Liver (tissue), 9 donors: ENCODE results near the gene UBE2Q2. TPM values are rescaled to one million over a fixed set of nuclear protein-coding genes. Genes with fewer than 3 reads are reported as not detected.

ENCODE experiments used
- DNase-seq: peaks from one replicate; pipeline ENCODE4 v3.0.0-alpha.2; 2017; ENCODE audit warnings: low spot score
- H3K27ac ChIP-seq, 2 donors: one replicate each; pipeline ENCODE4 v1.7.0; 2013; ENCODE audit warnings: inconsistent platforms in 2 of 2, low read length in 2 of 2, control low read depth in 1 of 2, low read depth in 1 of 2, mild to moderate bottlenecking in 1 of 2
- H3K27me3 ChIP-seq, 4 donors: one replicate each; pipeline versions ENCODE4 v1.6.1 to v1.7.0; 2013; ENCODE audit warnings: low read length in 3 of 4, inconsistent platforms in 1 of 4, mild to moderate bottlenecking in 1 of 4, moderate library complexity in 1 of 4; ENCODE audit not compliant: control insufficient read depth in 4 of 4, insufficient read depth in 4 of 4
- H3K36me3 ChIP-seq, 4 donors: one replicate each; pipeline versions ENCODE4 v1.6.1 to v1.7.0; 2013; ENCODE audit warnings: low read length in 3 of 4, mild to moderate bottlenecking in 3 of 4, low read depth in 1 of 4, moderate library complexity in 1 of 4; ENCODE audit not compliant: control insufficient read depth in 4 of 4, insufficient read depth in 3 of 4
- H3K4me1 ChIP-seq, 4 donors: one replicate each; pipeline versions ENCODE4 v1.6.1 to v1.7.0; 2013; ENCODE audit warnings: low read length in 3 of 4, mild to moderate bottlenecking in 3 of 4, moderate library complexity in 1 of 4; ENCODE audit not compliant: control insufficient read depth in 4 of 4, insufficient read depth in 4 of 4
- H3K4me3 ChIP-seq, 3 donors: one replicate each; pipeline versions ENCODE4 v1.6.1 to v1.7.0; 2013; ENCODE audit warnings: low read length in 3 of 3, control low read depth in 1 of 3, low read depth in 1 of 3, mild to moderate bottlenecking in 1 of 3
- H3K9ac ChIP-seq, 2 donors: one replicate each; pipeline ENCODE4 v1.7.0; 2013; ENCODE audit warnings: low read length in 2 of 2, mild to moderate bottlenecking in 2 of 2, moderate library complexity in 2 of 2, control low read depth in 1 of 2, low read depth in 1 of 2
- H3K9me3 ChIP-seq, 4 donors: one replicate each; pipeline versions ENCODE4 v1.6.1 to v1.7.0; 2013; ENCODE audit warnings: low read length in 3 of 4; ENCODE audit not compliant: control insufficient read depth in 4 of 4
- ATF3 ChIP-seq: IDR thresholded peaks from 2 replicates; pipeline ENCODE4 v1.6.1; 2016; ENCODE audit warnings: antibody characterized with exemption
- EGR1 ChIP-seq, 2 donors: IDR thresholded peaks; 2 replicates each; pipeline ENCODE4 v1.6.1; 2016 to 2018; ENCODE audit warnings: antibody characterized with exemption in 2 of 2, low read depth in 2 of 2
- FOXA1 ChIP-seq: IDR thresholded peaks from 2 replicates; pipeline ENCODE4 v1.6.1; 2016; ENCODE audit warnings: antibody characterized with exemption
- FOXA2 ChIP-seq: IDR thresholded peaks from 2 replicates; pipeline ENCODE4 v1.6.1; 2016; ENCODE audit warnings: antibody characterized with exemption
- GABPA ChIP-seq, 2 donors: IDR thresholded peaks in 1 of 2; conservative IDR thresholded peaks in 1 of 2; 2 replicates each; pipeline ENCODE4 v1.6.1; 2016; ENCODE audit warnings: antibody characterized with exemption in 2 of 2, mild to moderate bottlenecking in 1 of 2, moderate library complexity in 1 of 2
- HNF4A ChIP-seq, 2 donors: conservative IDR thresholded peaks; 2 replicates each; pipeline ENCODE4 v1.6.1; 2016; ENCODE audit warnings: antibody characterized with exemption in 2 of 2, mild to moderate bottlenecking in 2 of 2
- HNF4G ChIP-seq: IDR thresholded peaks from 2 replicates; pipeline ENCODE4 v1.6.1; 2016; ENCODE audit warnings: antibody characterized with exemption
- JUND ChIP-seq, 2 donors: IDR thresholded peaks; 2 replicates each; pipeline ENCODE4 v1.6.1; 2016; ENCODE audit warnings: antibody characterized with exemption in 2 of 2
- MAX ChIP-seq: IDR thresholded peaks from 2 replicates; pipeline ENCODE4 v1.6.1; 2016; ENCODE audit warnings: antibody characterized with exemption
- NR2F2 ChIP-seq: IDR thresholded peaks from 2 replicates; pipeline ENCODE4 v1.6.1; 2016; ENCODE audit warnings: antibody characterized with exemption
- RAD21 ChIP-seq, 2 donors: IDR thresholded peaks; 2 replicates each; pipeline ENCODE4 v1.6.1; 2016; ENCODE audit warnings: antibody characterized with exemption in 2 of 2, mild to moderate bottlenecking in 2 of 2
- RXRA ChIP-seq, 2 donors: IDR thresholded peaks; 2 replicates each; pipeline ENCODE4 v1.6.1; 2017 to 2018; ENCODE audit warnings: antibody characterized with exemption in 2 of 2, mild to moderate bottlenecking in 1 of 2
- SP1 ChIP-seq: IDR thresholded peaks from 2 replicates; pipeline ENCODE4 v1.6.1; 2018; ENCODE audit warnings: antibody characterized with exemption, mild to moderate bottlenecking
- TAF1 ChIP-seq: conservative IDR thresholded peaks from 2 replicates; pipeline ENCODE4 v1.6.1; 2016; ENCODE audit warnings: antibody characterized with exemption, mild to moderate bottlenecking
- YY1 ChIP-seq: IDR thresholded peaks from 2 replicates; pipeline ENCODE4 v1.6.1; 2016; ENCODE audit warnings: antibody characterized with exemption, mild to moderate bottlenecking
- ZBTB33 ChIP-seq: IDR thresholded peaks from 2 replicates; pipeline ENCODE4 v1.6.1; 2016; ENCODE audit warnings: antibody characterized with exemption
- WGBS: extraction: QIAGEN DNeasy Blood & Tissue Kit; methylation state at CpG from one replicate; pipeline ENCODE4 v1.1.7; 2013; 5-methylcytosine and 5-hydroxymethylcytosine counted together
- polyA plus RNA-seq, 2 donors: library from polyadenylated mRNA; stranded (reverse) in 1 of 2; unstranded in 1 of 2; fragments of 200-250 nt in 1 of 2; fragments of >200 nt in 1 of 2; fragmentation: Nextera tagmentation in 1 of 2; extraction: Ambion mirVana in 1 of 2; gene quantifications; one replicate each; pipeline versions ENCODE4 v1.2.1 to v1.2.3, GENCODE V29; 2013 to 2015
- total RNA-seq, 2 donors: library from RNA; depleted of rRNA; stranded (reverse); fragments of >200 nt; gene quantifications; one replicate each; pipeline ENCODE4 v1.2.3, GENCODE V29; 2014
- TF ChIP-seq, protein P1 (sequence below): IDR thresholded peaks from 2 replicates; pipeline ENCODE4 v1.6.1; 2016; ENCODE audit warnings: antibody characterized with exemption, mild to moderate bottlenecking
- TF ChIP-seq, protein P2 (sequence below): fragments of 150-350 bp; IDR thresholded peaks from 2 replicates; pipeline ENCODE4 v1.5.1; 2017; ENCODE audit warnings: improper control_type of control experiment, low read depth, low read length; ENCODE audit not compliant: missing input control
- donor health status: healthy.
- donor health status: healthy.
- donor health status: healthy.
- donor health status: healthy.
- donor health status: healthy.

The UBE2Q2 gene
- total and polyA plus RNA-seq, 4 donors = 2.4 to 14.4 (median 5.2) TPM

DNA sequence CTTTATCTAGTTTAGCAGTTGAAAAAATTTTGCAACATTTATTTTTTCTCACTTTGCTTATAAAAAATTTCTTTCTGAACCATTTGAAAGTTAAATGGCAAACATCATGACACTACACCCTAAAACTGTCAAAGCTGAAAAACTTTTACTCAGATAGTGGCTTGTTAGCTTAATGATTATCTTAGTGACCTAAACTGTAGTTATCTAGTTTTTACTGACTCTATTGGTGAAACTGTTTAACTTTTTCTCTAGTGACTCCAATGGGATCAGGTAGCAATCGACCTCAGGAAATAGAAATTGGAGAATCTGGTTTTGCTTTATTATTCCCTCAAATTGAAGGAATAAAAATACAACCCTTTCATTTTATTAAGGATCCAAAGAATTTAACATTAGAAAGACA lies 73.7 kb downstream of the UBE2Q2 start (continued):
- TF ChIP-seq, protein P1, sequence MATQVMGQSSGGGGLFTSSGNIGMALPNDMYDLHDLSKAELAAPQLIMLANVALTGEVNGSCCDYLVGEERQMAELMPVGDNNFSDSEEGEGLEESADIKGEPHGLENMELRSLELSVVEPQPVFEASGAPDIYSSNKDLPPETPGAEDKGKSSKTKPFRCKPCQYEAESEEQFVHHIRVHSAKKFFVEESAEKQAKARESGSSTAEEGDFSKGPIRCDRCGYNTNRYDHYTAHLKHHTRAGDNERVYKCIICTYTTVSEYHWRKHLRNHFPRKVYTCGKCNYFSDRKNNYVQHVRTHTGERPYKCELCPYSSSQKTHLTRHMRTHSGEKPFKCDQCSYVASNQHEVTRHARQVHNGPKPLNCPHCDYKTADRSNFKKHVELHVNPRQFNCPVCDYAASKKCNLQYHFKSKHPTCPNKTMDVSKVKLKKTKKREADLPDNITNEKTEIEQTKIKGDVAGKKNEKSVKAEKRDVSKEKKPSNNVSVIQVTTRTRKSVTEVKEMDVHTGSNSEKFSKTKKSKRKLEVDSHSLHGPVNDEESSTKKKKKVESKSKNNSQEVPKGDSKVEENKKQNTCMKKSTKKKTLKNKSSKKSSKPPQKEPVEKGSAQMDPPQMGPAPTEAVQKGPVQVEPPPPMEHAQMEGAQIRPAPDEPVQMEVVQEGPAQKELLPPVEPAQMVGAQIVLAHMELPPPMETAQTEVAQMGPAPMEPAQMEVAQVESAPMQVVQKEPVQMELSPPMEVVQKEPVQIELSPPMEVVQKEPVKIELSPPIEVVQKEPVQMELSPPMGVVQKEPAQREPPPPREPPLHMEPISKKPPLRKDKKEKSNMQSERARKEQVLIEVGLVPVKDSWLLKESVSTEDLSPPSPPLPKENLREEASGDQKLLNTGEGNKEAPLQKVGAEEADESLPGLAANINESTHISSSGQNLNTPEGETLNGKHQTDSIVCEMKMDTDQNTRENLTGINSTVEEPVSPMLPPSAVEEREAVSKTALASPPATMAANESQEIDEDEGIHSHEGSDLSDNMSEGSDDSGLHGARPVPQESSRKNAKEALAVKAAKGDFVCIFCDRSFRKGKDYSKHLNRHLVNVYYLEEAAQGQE = no peak
- TF ChIP-seq RAD21 (IDR thresholded peaks at IDR 0.05) = no peak
- TF ChIP-seq SP1 = no peak
- TF ChIP-seq GABPA (IDR thresholded peaks at IDR 0.05 in 1 of 2, conservative IDR thresholded peaks at IDR 0.05 in 1 of 2) = no peak
- TF ChIP-seq NR2F2 = no peak

GRCh38 chr15:75918135-75918534 lies 74.9 kb downstream of the UBE2Q2 start:
- H3K4me3 ChIP-seq = no peak overlapping the region
- no peak for DNase-seq
- 98% methylated on average over 1 of the region's 1 CpG for WGBS
- peaks cover 3 to 23% (median 8%) of the 10 kb centered on the region in 4 donors for H3K4me1 ChIP-seq
- H3K27ac ChIP-seq = no peak overlapping the region
- no peaks in the 10 kb centered on the region for H3K9me3 ChIP-seq
- peaks cover 4 to 24% (median 13%) of the 10 kb centered on the region in 4 donors for H3K36me3 ChIP-seq
- no peaks in the 10 kb centered on the region for H3K27me3 ChIP-seq
- TF ChIP-seq EGR1 (IDR thresholded peaks at IDR 0.05; ENCODE audit: low read depth in 2 of 2) = no peak
- TF ChIP-seq HNF4A (conservative IDR thresholded peaks at IDR 0.05) = no peak
- no peak for TF ChIP-seq FOXA1
- TF ChIP-seq, protein P2, sequence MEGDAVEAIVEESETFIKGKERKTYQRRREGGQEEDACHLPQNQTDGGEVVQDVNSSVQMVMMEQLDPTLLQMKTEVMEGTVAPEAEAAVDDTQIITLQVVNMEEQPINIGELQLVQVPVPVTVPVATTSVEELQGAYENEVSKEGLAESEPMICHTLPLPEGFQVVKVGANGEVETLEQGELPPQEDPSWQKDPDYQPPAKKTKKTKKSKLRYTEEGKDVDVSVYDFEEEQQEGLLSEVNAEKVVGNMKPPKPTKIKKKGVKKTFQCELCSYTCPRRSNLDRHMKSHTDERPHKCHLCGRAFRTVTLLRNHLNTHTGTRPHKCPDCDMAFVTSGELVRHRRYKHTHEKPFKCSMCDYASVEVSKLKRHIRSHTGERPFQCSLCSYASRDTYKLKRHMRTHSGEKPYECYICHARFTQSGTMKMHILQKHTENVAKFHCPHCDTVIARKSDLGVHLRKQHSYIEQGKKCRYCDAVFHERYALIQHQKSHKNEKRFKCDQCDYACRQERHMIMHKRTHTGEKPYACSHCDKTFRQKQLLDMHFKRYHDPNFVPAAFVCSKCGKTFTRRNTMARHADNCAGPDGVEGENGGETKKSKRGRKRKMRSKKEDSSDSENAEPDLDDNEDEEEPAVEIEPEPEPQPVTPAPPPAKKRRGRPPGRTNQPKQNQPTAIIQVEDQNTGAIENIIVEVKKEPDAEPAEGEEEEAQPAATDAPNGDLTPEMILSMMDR = no peak
- TF ChIP-seq GABPA (IDR thresholded peaks at IDR 0.05 in 1 of 2, conservative IDR thresholded peaks at IDR 0.05 in 1 of 2) = no peak
- TF ChIP-seq NR2F2 = no peak
- no peak for TF ChIP-seq RAD21 (IDR thresholded peaks at IDR 0.05)
- TF ChIP-seq FOXA2 = no peak
- no peak for TF ChIP-seq JUND (IDR thresholded peaks at IDR 0.05)
- no peak for TF ChIP-seq HNF4G
- no peak for TF ChIP-seq YY1
- no peak for TF ChIP-seq ZBTB33
- TF ChIP-seq RXRA (IDR thresholded peaks at IDR 0.05) = no peak
- TF ChIP-seq SP1 = no peak
- TF ChIP-seq ATF3 = no peak
- no peak for TF ChIP-seq MAX
- TF ChIP-seq, protein P1 = no peak
- no peak for TF ChIP-seq TAF1
- no peak overlapping the region for H3K9ac ChIP-seq
